A204.1 (cell line): ENCODE data around the gene TBX10.
"Not testable (repeated sequence)": the region's sequence is repeated elsewhere in the genome, so short reads cannot be mapped to it uniquely, and the experiment has no call there.

ENCODE experiments used
- FAIRE-seq: peaks from 2 replicates; lab custom pipeline; 2012; peaks lifted over from hg19 to GRCh38; lab: Jason Lieb, UNC

Gene TBX10

GRCh38 chr11:67599149-67599548 is 40.4 kb downstream of the TBX10 start:
- FAIRE-seq = no peak

DNA sequence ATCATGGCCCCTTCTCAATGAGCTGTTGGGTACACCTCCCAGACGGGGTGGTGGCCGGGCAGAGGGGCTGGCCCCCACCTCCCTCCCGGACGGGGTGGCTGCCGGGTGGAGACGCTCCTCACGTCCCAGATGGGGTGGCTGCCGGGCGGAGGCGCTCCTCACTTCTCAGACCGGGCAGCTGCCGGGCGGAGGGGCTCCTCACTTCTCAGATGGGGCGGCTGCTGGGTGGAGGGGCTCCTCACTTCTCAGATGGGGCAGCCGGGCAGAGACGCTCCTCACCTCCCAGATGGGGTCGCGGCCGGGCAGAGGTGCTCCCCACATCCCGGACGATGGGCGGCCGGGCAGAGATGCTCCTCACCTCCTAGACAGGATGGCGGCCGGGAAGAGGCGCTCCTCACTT is 41.6 kb downstream of the TBX10 start:
- not testable (repeated sequence) for FAIRE-seq

- not testable (repeated sequence) for FAIRE-seq
These were observed 42.1 kb downstream of the TBX10 start for GRCh38 chr11:67597458-67597857.

GRCh38 chr11:67596753-67597300 is 42.7 kb downstream of the TBX10 start:
- no peak for FAIRE-seq

- FAIRE-seq = no peak
These were observed 45.1 kb downstream of the TBX10 start for GRCh38 chr11:67594480-67594879.

GRCh38 chr11:67593565-67593905 is 46.0 kb downstream of the TBX10 start:
- no peak for FAIRE-seq

DNA sequence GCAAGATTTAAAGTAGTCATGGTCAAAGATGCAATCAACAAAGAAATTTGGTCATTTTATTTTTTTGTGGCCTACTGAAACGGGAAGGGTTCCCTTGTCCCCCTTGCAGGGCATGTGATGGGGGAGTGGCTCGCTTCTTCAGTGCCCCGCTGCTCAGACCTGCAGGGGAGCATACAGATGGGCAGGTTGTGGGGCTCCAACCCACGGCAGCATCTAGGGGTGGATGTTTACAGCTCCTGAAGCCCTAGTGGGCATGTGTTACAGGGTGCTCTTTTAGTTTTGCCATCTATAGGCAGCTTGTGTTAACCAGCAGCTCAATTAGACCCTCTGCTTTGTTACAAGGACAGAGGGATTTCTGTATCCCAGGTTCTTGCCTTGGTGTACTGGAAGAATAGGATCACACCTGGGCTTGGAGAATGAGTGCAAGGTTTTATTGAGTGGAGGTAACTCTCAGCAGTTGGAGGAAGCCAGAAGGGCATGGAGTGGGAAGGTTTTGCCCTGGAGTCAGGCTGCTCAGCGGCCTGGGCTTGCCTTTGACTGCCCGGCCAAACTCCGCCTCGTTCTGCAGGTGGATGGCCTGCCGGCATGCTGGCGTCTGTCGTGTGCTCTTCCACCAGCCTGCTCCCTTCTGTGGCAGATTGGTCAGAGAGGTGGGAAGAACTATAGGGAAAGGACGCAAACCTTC is 46.5 kb downstream of the TBX10 start:
- no peak for FAIRE-seq

DNA sequence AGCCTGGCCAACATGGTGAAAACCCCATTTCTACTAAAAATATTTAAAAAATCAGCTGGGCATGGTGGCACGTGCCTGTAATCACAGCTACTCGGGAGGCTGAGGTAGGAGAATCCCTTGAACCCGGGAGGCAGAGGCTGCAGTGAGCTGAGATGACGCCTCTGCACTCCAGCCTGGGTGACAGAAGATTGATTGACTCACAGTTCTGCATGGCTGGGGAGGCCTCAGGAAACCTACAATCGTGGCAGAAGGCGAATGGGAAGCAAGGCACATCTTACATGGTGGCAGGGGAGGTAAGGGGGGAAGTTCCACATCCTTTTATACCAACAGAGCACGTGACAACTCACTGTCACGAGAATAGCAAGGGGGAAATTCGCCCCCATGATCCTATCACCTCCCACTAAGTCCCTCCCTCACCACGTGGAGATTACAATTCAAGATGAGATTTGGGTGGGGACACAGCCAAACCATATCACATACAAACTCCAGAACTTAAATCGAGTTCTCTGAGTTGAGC is 50.6 kb downstream of the TBX10 start:
- not testable (repeated sequence) for FAIRE-seq

GRCh38 chr11:67588136-67588503 is 51.4 kb downstream of the TBX10 start:
- FAIRE-seq = no peak

DNA sequence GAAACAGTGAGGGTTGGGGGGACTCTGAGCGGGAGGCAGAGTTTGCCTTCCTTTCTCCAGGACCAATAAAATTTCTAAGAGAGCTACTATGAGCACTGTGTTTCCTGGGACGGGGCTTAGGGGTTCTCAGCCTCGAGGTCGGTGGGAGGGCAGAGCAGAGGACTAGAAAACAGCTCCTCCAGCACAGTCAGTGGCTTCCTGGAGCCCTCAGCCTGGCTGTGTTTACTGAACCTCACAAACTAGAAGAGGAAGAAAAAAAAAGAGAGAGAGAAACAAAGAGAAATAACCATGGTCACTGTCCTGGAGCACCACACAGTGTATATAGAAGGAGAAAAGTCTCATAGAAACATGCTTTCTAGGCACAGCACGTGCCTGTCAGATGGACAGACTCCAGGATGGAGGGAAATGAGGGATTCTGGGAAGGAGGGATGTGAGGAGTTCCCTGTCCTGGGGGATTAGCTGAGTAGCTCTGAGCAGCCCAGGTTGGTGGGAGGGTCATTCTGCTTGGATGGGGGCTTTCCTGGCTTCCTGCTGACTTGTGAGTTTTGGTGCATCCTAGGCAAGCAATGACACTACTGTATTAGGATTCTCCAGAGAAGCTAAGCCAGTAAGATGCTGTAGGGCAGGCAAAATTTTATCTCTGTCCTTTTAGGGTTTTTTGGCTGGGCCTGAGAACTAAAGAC is 52.9 kb downstream of the TBX10 start:
- no peak for FAIRE-seq

DNA sequence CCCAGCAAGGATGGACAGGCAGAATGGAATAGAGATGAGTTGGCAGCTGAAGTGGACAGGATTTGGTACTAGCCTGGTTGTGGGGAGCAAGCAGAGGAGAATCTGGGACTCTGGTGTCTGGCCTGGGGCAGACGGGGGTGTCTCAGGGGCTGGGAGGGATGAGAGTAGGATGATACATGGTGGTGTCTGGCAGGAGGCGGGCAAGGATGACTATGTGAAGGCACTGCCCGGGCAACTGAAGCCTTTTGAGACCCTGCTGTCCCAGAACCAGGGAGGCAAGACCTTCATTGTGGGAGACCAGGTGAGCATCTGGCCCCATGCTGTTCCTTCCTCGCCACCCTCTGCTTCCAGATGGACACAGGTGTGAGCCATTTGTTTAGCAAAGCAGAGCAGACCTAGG is 53.7 kb downstream of the TBX10 start:
- no peak for FAIRE-seq

DNA sequence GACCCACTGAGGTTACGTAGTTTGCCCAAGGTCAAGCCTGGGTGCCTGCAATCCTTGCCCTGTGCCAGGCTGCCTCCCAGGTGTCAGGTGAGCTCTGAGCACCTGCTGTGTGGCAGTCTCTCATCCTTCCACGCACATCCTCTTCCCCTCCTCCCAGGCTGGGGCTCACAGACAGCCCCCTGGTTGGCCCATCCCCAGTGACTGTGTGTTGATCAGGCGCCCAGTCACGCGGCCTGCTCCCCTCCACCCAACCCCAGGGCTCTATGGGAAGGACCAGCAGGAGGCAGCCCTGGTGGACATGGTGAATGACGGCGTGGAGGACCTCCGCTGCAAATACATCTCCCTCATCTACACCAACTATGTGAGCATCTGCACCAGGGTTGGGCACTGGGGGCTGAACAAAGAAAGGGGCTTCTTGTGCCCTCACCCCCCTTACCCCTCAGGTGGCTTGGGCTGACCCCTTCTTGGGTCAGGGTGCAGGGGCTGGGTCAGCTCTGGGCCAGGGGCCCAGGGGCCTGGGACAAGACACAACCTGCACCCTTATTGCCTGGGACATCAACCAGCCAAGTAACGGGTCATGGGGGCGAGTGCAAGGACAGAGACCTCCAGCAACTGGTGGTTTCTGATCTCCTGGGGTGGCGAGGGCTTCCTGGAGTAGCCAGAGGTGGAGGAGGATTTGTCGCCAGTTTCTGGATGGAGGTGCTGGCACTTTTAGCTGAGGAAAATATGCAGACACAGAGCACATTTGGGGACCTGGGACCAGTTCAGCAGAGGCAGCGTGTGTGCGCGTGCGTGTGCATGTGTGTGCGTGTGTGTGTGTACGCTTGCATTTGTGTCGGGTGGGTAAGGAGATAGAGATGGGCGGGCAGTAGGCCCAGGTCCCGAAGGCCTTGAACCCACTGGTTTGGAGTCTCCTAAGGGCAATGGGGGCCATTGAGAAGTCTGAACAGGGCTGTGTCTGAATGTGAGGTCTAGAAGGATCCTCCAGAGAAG is 54.4 kb downstream of the TBX10 start:
- no peak for FAIRE-seq

GRCh38 chr11:67584205-67584880 is 55.2 kb downstream of the TBX10 start:
- no peak for FAIRE-seq

DNA sequence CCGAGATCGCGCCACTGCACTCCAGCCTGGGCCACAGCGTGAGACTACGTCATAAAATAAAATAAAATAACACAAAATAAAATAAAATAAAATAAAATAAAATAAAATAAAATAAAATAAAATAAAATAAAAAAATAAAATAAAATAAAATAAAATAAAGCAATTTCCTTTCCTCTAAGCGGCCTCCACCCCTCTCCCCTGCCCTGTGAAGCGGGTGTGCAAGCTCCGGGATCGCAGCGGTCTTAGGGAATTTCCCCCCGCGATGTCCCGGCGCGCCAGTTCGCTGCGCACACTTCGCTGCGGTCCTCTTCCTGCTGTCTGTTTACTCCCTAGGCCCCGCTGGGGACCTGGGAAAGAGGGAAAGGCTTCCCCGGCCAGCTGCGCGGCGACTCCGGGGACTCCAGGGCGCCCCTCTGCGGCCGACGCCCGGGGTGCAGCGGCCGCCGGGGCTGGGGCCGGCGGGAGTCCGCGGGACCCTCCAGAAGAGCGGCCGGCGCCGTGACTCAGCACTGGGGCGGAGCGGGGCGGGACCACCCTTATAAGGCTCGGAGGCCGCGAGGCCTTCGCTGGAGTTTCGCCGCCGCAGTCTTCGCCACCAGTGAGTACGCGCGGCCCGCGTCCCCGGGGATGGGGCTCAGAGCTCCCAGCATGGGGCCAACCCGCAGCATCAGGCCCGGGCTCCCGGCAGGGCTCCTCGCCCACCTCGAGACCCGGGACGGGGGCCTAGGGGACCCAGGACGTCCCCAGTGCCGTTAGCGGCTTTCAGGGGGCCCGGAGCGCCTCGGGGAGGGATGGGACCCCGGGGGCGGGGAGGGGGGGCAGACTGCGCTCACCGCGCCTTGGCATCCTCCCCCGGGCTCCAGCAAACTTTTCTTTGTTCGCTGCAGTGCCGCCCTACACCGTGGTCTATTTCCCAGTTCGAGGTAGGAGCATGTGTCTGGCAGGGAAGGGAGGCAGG is 56.0 kb downstream of the TBX10 start, which contains the start of gene GSTP1:
TSS of gene GSTP1 (plus strand) at position 566 of the 958 bp plus-strand sequence. CDS start at position 598, 32 bp downstream.
- no peak for FAIRE-seq

GRCh38 chr11:67582011-67582410 is 57.6 kb downstream of the TBX10 start:
- no peak for FAIRE-seq

GRCh38 chr11:67581469-67581868 is 58.1 kb downstream of the TBX10 start:
- no peak for FAIRE-seq
